ENCODE results near the gene RGS10.

Gene RGS10

DNA sequence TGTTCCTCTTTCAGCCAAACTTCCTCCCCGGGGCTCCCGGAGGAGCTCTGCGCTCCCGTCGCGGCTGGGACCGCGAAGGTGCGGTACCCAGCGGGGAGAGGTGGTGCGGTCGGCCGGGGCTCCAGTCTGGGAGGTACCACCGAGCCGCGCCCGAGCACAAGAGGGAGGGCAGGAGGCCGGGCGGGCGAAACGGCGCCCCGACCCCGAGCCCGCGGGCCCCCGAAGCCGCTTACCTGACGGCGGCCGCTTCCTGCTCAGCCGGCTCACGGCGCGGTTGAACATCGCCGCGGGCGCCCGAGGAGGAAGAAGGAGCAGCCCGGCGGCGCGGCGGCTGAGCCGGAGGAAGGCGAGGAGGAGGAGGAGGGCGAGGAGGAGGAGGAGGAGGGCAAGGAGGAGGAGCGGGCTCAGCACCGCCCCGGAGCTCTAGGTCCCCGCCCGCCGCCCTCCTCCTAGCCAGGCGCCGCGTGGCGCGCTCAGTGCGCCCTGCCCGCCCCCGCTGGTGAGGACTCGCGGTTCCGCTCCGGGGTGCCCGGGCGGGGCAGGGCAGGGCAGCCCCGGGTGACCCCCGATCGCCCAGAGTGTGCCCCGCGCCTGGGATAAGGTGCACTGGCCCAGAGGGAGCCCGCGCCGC, at the start of gene RGS10 (continued):
- TF ChIP-seq ZNF501 (tag by site-specific recombination; IDR thresholded peaks at IDR 0.05) (0 out of 2 replicates have a peak, but pooled peaks have one; percentile 23), ZNF792 (tag by site-specific recombination; IDR thresholded peaks at IDR 0.05) (no peak), ZNF423 (tag by site-specific recombination; IDR thresholded peaks at IDR 0.05) (peak; percentile 86), MYNN (tag by site-specific recombination; IDR thresholded peaks at IDR 0.05; ENCODE audit: borderline replicate concordance) (no peak), ZSCAN18 (tag by site-specific recombination; IDR thresholded peaks at IDR 0.05) (no peak), ZIC2 (tag by site-specific recombination; IDR thresholded peaks at IDR 0.05) (peak; percentile 73; the same call in 1 of the 2 replicates), ZNF10 (tag by site-specific recombination; IDR thresholded peaks at IDR 0.05) (0 out of 2 replicates have a peak, but pooled peaks have one; percentile 27), TCF7L2 (IDR thresholded peaks at IDR 0.05; ENCODE audit: borderline replicate concordance, low read depth, low read length) (no peak), PRDM2 (tag by site-specific recombination; IDR thresholded peaks at IDR 0.05; ENCODE audit: borderline replicate concordance) (no peak), ZEB2 (tag by site-specific recombination; IDR thresholded peaks at IDR 0.05) (peak; percentile 26; the same call in 1 of the 2 replicates), ZNF26 (tag by site-specific recombination; IDR thresholded peaks at IDR 0.05) (no peak), ZNF76 (tag by site-specific recombination; IDR thresholded peaks at IDR 0.05; ENCODE audit: borderline replicate concordance, low read depth) (no peak), ZNF350 (tag by site-specific recombination; IDR thresholded peaks at IDR 0.05) (no peak), ZNF776 (tag by site-specific recombination; IDR thresholded peaks at IDR 0.05; ENCODE audit: borderline replicate concordance) (no peak), TSHZ1 (tag by site-specific recombination; IDR thresholded peaks at IDR 0.05; ENCODE audit: borderline replicate concordance) (0 out of 2 replicates have a peak, but pooled peaks have one; percentile 0), MEIS1 (CRISPR knock-in tag; IDR thresholded peaks at IDR 0.05; ENCODE audit: borderline replicate concordance) (no peak), ZNF488 (tag by site-specific recombination; IDR thresholded peaks at IDR 0.05) (no peak), ZNF426 (tag by site-specific recombination; IDR thresholded peaks at IDR 0.05) (no peak), ZFHX2 (tag by site-specific recombination; conservative IDR thresholded peaks at IDR 0.05) (peak; percentile 71), ZNF174 (tag by site-specific recombination; IDR thresholded peaks at IDR 0.05) (no peak)
- TF ChIP-seq, protein P1, sequence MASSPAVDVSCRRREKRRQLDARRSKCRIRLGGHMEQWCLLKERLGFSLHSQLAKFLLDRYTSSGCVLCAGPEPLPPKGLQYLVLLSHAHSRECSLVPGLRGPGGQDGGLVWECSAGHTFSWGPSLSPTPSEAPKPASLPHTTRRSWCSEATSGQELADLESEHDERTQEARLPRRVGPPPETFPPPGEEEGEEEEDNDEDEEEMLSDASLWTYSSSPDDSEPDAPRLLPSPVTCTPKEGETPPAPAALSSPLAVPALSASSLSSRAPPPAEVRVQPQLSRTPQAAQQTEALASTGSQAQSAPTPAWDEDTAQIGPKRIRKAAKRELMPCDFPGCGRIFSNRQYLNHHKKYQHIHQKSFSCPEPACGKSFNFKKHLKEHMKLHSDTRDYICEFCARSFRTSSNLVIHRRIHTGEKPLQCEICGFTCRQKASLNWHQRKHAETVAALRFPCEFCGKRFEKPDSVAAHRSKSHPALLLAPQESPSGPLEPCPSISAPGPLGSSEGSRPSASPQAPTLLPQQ (tag by site-specific recombination; IDR thresholded peaks at IDR 0.05) = peak; percentile 94; the same call in 1 of the 2 replicates
- TF ChIP-seq, protein P2, sequence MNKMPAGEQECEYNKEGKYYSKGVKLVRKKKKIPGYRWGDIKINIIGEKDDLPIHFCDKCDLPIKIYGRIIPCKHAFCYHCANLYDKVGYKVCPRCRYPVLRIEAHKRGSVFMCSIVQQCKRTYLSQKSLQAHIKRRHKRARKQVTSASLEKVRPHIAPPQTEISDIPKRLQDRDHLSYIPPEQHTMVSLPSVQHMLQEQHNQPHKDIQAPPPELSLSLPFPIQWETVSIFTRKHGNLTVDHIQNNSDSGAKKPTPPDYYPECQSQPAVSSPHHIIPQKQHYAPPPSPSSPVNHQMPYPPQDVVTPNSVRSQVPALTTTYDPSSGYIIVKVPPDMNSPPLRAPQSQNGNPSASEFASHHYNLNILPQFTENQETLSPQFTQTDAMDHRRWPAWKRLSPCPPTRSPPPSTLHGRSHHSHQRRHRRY (tag by site-specific recombination; IDR thresholded peaks at IDR 0.05) = no peak

All from HEK293 (cell line).